A549 (cell line): ENCODE data around the gene DISC1. TPM values are rescaled to one million over a fixed set of nuclear protein-coding genes. Genes with fewer than 3 reads are reported as not detected.

Experiments
- ATAC-seq, 2 experiments: fragments of 200-7000 bp in 1 of 2; fragments of >200 bp in 1 of 2; cut with Nextera tagmentation in 1 of 2; cut with Tn5 transposase in 1 of 2; 3 replicates each; pipeline versions ENCODE4 v1.8.0 to v1.9.1; 2018 to 2020; ENCODE audit warnings: mild to moderate bottlenecking in 1 of 2, moderate library complexity in 1 of 2
- CTCF ChIA-PET: fragments of 300-600 bp; sonication (Branson Sonifier 250); formaldehyde crosslinking; extraction: SDS; loops from one replicate; lab custom pipeline; 2021; ENCODE audit warnings: antibody characterized with exemption, inconsistent platforms; lab: Yijun Ruan, JAX
- POLR2A ChIA-PET: fragments of 350-600 bp; formaldehyde crosslinking; extraction: SDS; loops from one replicate; lab custom pipeline; 2021; ENCODE audit warnings: antibody characterized with exemption, inconsistent platforms; lab: Yijun Ruan, JAX
- DNase-seq, 2 experiments: peaks; one replicate each; pipeline versions ENCODE4 v3.0.0 to v3.0.0-alpha.2; 2011 to 2016; ENCODE audit warnings: low read depth in 1 of 2, low spot score in 1 of 2
- FAIRE-seq: peaks from 2 replicates; lab custom pipeline; 2011; peaks lifted over from hg19 to GRCh38; lab: Jason Lieb, UNC
- H3K27ac ChIP-seq, 2 experiments: fragments of >200 bp; sonication (Bioruptor Twin); formaldehyde crosslinking; 3 replicates each; pipeline ENCODE4 v1.5.1; 2016 to 2017
- H3K4me1 ChIP-seq: fragments of >200 bp; sonication (Bioruptor Twin); formaldehyde crosslinking; 3 replicates; pipeline ENCODE4 v1.6.1; 2016
- H3K4me2 ChIP-seq: fragments of >200 bp; sonication (Bioruptor Twin); formaldehyde crosslinking; 3 replicates; pipeline ENCODE4 v1.6.1; 2016
- H3K4me3 ChIP-seq: fragments of >200 bp; sonication (Bioruptor Twin); formaldehyde crosslinking; 3 replicates; pipeline ENCODE4 v1.5.1; 2016
- H3K9me3 ChIP-seq: fragments of >200 bp; sonication (Bioruptor Twin); formaldehyde crosslinking; 3 replicates; pipeline ENCODE4 v1.6.1; 2016
- BCL3 ChIP-seq: fragments of >200 bp; sonication (Bioruptor Twin); formaldehyde crosslinking; IDR thresholded peaks from 3 replicates; pipeline ENCODE4 v1.6.1; 2016
- CBX2 ChIP-seq: fragments of 200-600 bp; sonication (generic); IDR thresholded peaks from 2 replicates; pipeline ENCODE4 v1.6.1; 2016; ENCODE audit warnings: low read depth, mild to moderate bottlenecking, borderline replicate concordance
- CBX8 ChIP-seq: fragments of 200-600 bp; sonication (generic); IDR thresholded peaks from 2 replicates; pipeline ENCODE4 v1.6.1; 2016
- FOSL2 ChIP-seq, 2 experiments: fragments of 450-650 bp in 1 of 2; fragments of >200 bp in 1 of 2; sonication (Bioruptor Twin) in 1 of 2; formaldehyde crosslinking; IDR thresholded peaks; 2 replicates each; pipeline versions ENCODE4 v1.5.0 to v1.6.1; 2016 to 2020; ENCODE audit warnings: mild to moderate bottlenecking in 1 of 2, moderate library complexity in 1 of 2
- MAZ ChIP-seq: fragments of 150-350 bp; IDR thresholded peaks from 2 replicates; pipeline ENCODE4 v1.6.1; 2014; ENCODE audit warnings: antibody characterized with exemption, low read depth, low read length, borderline replicate concordance
- MYC ChIP-seq: IDR thresholded peaks from 2 replicates; pipeline ENCODE4 v1.6.1; 2012; ENCODE audit warnings: mild to moderate bottlenecking, inconsistent platforms, low read length, improper control_type of control experiment, borderline replicate concordance
- NPAS2 ChIP-seq: fragments of 250-450 bp; sonication (Bioruptor Pico); IDR thresholded peaks from 2 replicates; pipeline ENCODE4 v1.8.0; 2022; ENCODE audit warnings: mild to moderate bottlenecking, moderate library complexity, borderline replicate concordance
- NR3C1 ChIP-seq: fragments of >200 bp; sonication (Bioruptor Twin); formaldehyde crosslinking; IDR thresholded peaks from 3 replicates; pipeline ENCODE4 v1.6.1; 2017
- POLR2AphosphoS2 ChIP-seq: conservative IDR thresholded peaks from 2 replicates; pipeline ENCODE4 v1.6.1; 2012; ENCODE audit warnings: low read length, improper control_type of control experiment, inconsistent platforms
- RARB ChIP-seq: fragments of 250-450 bp; sonication (Bioruptor Pico); IDR thresholded peaks from 2 replicates; pipeline ENCODE4 v1.8.0; 2021; ENCODE audit warnings: mild to moderate bottlenecking, moderate library complexity
- TP53 ChIP-seq: fragments of 250-450 bp; sonication (Bioruptor Pico); IDR thresholded peaks from 2 replicates; pipeline ENCODE4 v1.5.0; 2021; ENCODE audit warnings: mild to moderate bottlenecking, moderate library complexity
- ZC3H11A ChIP-seq: fragments of 450-650 bp; IDR thresholded peaks from 2 replicates; pipeline ENCODE4 v1.6.1; 2014; ENCODE audit warnings: antibody characterized with exemption, mild to moderate bottlenecking
- WGBS: methylation state at CpG from one replicate; pipeline ENCODE4 v1.1.6; 2017; ENCODE audit errors: missing lambda C conversion rate; 5-methylcytosine and 5-hydroxymethylcytosine counted together
- polyA plus RNA-seq, 4 experiments: library from polyadenylated mRNA; depleted of rRNA in 3 of 4; stranded (reverse); fragments of >200 nt; fragmentation: RNase III in 1 of 4; extraction: RNeasy Plus Mini Kit Qiagen cat#74134 plus additional on column Dnase treatment in 1 of 4; gene quantifications; 2 replicates in 3 of 4; 3 replicates in 1 of 4; pipeline ENCODE4 v1.2.3, GENCODE V29; 2011 to 2017
- TF ChIP-seq, protein P1 (sequence below): IDR thresholded peaks from 2 replicates; pipeline ENCODE4 v1.6.1; 2012
- TF ChIP-seq, protein P2 (sequence below): fragments of >200 bp; sonication (Bioruptor Twin); formaldehyde crosslinking; IDR thresholded peaks from 2 replicates; pipeline ENCODE4 v1.6.1; 2016

Gene DISC1
- polyA plus RNA-seq, 2 of the 4 experiments (the other 2 are of a cell fraction) = 0.39 to 0.74 TPM

DNA sequence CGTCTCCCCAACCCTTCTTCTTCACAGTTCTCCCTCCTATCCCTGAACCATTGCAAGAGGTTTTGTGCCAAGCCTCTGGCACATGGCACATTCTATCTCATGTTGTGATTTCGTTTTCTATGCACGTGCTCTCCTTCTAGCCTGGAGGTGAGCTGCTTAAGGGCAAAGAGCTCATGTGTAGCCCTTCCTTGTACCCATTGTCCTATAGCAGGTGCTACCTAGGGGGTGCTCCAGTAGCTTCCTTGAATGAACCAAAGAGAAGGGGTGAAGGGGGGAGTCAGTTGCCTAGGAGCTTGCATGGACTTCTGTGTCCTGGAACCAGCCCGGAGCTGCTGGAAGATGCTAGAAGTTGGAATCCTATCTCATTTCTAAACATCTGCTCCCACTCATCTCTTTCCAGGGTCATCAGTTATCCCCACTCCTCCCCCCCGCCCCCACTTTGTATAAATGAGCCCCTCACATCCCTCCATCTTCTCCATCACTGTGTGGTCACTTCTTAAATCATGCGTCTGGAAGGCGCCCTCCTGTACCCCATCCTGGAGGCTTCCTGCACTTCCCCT, 535 bp upstream of the DISC1 start:
- peaks cover 22% of the 10 kb centered on the region; the same call in 2 of the 3 replicates for H3K4me1 ChIP-seq
- no peak for FAIRE-seq
- ChIA-PET POLR2A (no interaction called here), CTCF (interaction anchor here (0.6 to 1.2 kb wide), 3 partner anchors 9 to 1591 kb away, joined by 3 to 6 read pairs (median 4); no protein-coding TSS in a partner anchor)
- 23% methylated on average over 6 of the region's 7 CpGs for WGBS
- peak in 1 of 2 experiments; percentile 16 for DNase-seq
- peak overlapping the region; percentile 97 for H3K4me2 ChIP-seq
- no peaks in the 10 kb centered on the region for H3K9me3 ChIP-seq
- TF ChIP-seq, protein P1, sequence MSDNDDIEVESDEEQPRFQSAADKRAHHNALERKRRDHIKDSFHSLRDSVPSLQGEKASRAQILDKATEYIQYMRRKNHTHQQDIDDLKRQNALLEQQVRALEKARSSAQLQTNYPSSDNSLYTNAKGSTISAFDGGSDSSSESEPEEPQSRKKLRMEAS = peak; percentile 18; the same call in 1 of the 2 replicates
- TF ChIP-seq NR3C1 = no peak
- TF ChIP-seq, all 56 proteins: peak for 1
- peak overlapping the region; percentile 73 to 88; a peak in 5 of 6 replicates for H3K27ac ChIP-seq
- peak overlapping the region; percentile 87 for H3K4me3 ChIP-seq
- ATAC-seq = peak; percentile 22 to 24; a peak in 4 of 6 replicates

DNA sequence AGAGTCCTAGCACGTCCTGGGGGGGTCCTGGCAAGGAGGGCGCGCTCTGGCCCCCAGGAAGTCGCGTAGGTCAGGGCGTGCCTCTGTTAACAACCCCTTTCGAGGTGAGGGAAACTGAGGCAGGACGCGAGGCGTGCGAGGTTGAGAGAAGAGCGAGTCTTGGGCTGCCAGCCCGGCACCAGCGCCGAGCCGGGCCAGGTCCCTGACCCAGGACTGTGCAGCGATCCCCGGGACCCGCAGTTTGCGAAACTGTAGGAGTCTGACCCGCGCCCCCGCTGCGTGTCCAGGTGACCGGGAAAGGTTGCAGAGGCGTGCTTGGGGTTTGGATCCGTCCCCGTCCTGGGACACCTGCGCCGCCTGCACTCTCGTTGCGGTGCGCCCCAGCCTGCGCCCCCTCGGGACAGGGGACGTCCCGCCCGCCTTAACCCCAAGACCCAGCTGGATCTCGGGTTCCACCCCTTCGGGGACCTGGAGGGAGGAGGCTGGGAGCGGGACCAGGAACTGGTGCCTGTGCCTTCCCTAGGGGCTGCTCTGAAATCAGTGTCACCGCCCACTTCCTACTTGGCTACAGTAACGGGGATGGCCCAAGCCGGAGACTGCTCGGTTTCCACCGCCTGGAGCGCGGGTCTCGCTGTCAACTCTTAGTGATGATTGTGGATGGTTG, 493 bp downstream of the DISC1 start:
- peak; percentile 51 to 77 for ATAC-seq
- DNase-seq = peak; percentile 19 to 39
- CTCF ChIA-PET = no interaction called here
- Histone ChIP-seq H3K4me1 (peaks cover 22% of the 10 kb centered on the region; the same call in 2 of the 3 replicates), H3K9me3 (no peaks in the 10 kb centered on the region), H3K4me2 (peak overlapping the region; percentile 97), H3K27ac (peak overlapping the region; percentile 73 to 88)
- 22% methylated on average over 30 of the region's 49 CpGs for WGBS
- no peak for FAIRE-seq
- POLR2A ChIA-PET = no interaction called here
- TF ChIP-seq BCL3 (no peak), CBX2 (no peak), TP53 (CRISPR knock-in tag) (no peak), CBX8 (no peak), MAZ (no peak), ZC3H11A (no peak)
- TF ChIP-seq, all 56 proteins: peak for 0
- peak overlapping the region; percentile 87 for H3K4me3 ChIP-seq

- peaks cover 25% of the 10 kb centered on the region for H3K4me1 ChIP-seq
- ATAC-seq (0 out of 6 replicates have a peak, but pooled peaks of 1 of the 2 experiments have one; percentile 14), FAIRE-seq (no peak), DNase-seq (no peak)
- WGBS = 41% methylated on average over 5 of the region's 5 CpGs
- no peak for TF ChIP-seq RARB (CRISPR knock-in tag)
- TF ChIP-seq NPAS2 (CRISPR knock-in tag) = no peak
- TF ChIP-seq, protein P1 = no peak
- no peak for TF ChIP-seq MYC
- no peak for TF ChIP-seq NR3C1
- no peak for TF ChIP-seq ZC3H11A
- no peak for TF ChIP-seq POLR2AphosphoS2
- TF ChIP-seq FOSL2 (IDR thresholded peaks at IDR 0.05) = no peak
- TF ChIP-seq FOSL2 (CRISPR knock-in tag; IDR thresholded peaks at IDR 0.05) = peak; percentile 24; the same call in 1 of the 2 replicates
- ChIA-PET POLR2A (no interaction called here), CTCF (interaction anchor here (0.7 kb wide), 1 partner anchor 271 kb away, joined by 3 read pairs; no protein-coding TSS in a partner anchor)
- H3K9me3 ChIP-seq = no peaks in the 10 kb centered on the region
- H3K4me3 ChIP-seq = no peak overlapping the region
- H3K27ac ChIP-seq = no peak overlapping the region
- peak overlapping the region; percentile 97 for H3K4me2 ChIP-seq
Measured at GRCh38 chr1:231628207-231628876, 1.8 kb downstream of the DISC1 start.

DNA sequence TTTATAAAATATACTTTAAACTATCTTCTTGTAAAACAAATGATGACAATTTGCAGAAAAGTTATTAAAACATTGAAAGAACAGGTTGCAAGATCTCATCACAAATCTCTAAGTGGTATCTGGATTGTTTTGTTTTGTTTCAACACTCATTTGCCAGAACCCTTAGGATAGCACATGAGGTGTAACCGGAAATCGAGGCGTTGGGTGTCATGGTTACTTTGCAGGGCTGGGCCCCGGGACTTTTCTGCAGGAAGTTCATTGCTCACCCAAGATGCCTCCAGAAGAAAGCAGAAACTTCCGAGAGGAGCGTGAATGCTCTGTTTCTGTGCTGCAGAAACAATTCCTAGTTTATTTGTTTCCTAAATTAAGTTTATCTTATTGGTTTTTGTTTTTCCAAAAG, 2.5 kb downstream of the DISC1 start:
- 87% methylated on average over 6 of the region's 6 CpGs for WGBS
- TF ChIP-seq ZC3H11A (no peak), CBX8 (no peak)
- TF ChIP-seq, protein P2, sequence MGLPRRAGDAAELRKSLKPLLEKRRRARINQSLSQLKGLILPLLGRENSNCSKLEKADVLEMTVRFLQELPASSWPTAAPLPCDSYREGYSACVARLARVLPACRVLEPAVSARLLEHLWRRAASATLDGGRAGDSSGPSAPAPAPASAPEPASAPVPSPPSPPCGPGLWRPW = no peak
- TF ChIP-seq, all 56 proteins: peak for 0
- ChIA-PET POLR2A (no interaction called here), CTCF (no interaction called here)
- no peaks in the 10 kb centered on the region for H3K9me3 ChIP-seq
- no peak overlapping the region for H3K4me3 ChIP-seq
- DNase-seq (no peak), ATAC-seq (no peak), FAIRE-seq (no peak)
- peaks cover 25% of the 10 kb centered on the region for H3K4me1 ChIP-seq
- H3K4me2 ChIP-seq = no peak overlapping the region
- H3K27ac ChIP-seq = no peak overlapping the region
